Measurements from ENCODE around the gene ENTHD1. TPM values are rescaled to one million over a fixed set of nuclear protein-coding genes. Genes with fewer than 3 reads are reported as not detected.

The ENTHD1 gene
- total and polyA plus RNA-seq, 2 donors (not counting 3 experiments of a cell fraction or from before 2014, with no cell fraction given) = not detected

DNA sequence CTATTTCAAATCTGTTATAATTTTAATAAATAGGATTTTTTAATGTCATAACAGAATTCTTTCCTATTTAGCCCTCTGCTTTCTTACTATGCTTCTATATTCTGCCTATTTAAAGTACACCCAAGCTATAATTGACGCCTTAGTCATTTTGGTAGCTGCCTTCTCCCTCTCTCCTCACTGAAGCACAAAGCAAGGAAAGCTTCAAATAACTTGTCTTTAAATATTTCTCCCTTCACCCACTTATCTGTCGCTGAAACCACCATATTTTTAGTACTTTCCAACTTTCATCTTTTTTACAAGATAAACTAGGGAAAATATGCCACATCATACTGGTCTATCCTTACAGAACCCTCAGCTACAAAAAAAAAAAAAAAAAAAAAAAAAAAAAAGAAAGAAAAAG, 127.9 kb downstream of the ENTHD1 start:
- H3K27ac ChIP-seq (ENCODE audit: insufficient read depth, low read depth, low read length) = no peak overlapping the region
- H2AFZ ChIP-seq (ENCODE audit: low read depth, low read length) = no peak overlapping the region
- peaks cover 17 to 20% of the 10 kb centered on the region in 2 experiments for H3K27me3 ChIP-seq (ENCODE audit: control insufficient read depth in 2 of 2, insufficient read depth in 2 of 2, low read length in 2 of 2)
- dilution Hi-C loops (cut with MboI; ENCODE audit: extremely low pct_ligation_motif_present, low sequenced_read_pairs) = no loop called here
- intact Hi-C loops (cut with micrococcal nuclease) = no loop called here
- no peak for DNase-seq (ENCODE audit: low read depth, low spot score)
- H3K79me2 ChIP-seq (ENCODE audit: control insufficient read depth, insufficient read depth, low read length) = no peaks in the 10 kb centered on the region
- H3K4me2 ChIP-seq (ENCODE audit: insufficient read depth, low read length) = no peak overlapping the region
- H3K9me1 ChIP-seq (replicated peaks; ENCODE audit: control insufficient read depth, extremely low read depth, insufficient read depth, low read length) = no peaks in the 10 kb centered on the region
- no TSS peak for BruUV-seq (replicated peaks)
- no peaks in the 10 kb centered on the region for H3K9me3 ChIP-seq (replicated peaks; ENCODE audit: control insufficient read depth, insufficient read depth, low read length)
- no peak for FAIRE-seq
- H3K9ac ChIP-seq (replicated peaks; ENCODE audit: extremely low read depth, insufficient read depth, low read length) = no peak overlapping the region
- H3K36me3 ChIP-seq (ENCODE audit: control insufficient read depth in 2 of 2, extremely low read depth in 1 of 2, insufficient read depth in 2 of 2, low read length in 2 of 2) = no peaks in the 10 kb centered on the region
- H3K4me1 ChIP-seq (ENCODE audit: control insufficient read depth, extremely low read depth, insufficient read depth, low read length) = no peaks in the 10 kb centered on the region
- H3K4me3 ChIP-seq (replicated peaks in 1 of 3; ENCODE audit: insufficient read depth in 1 of 3, low read depth in 1 of 3, low read length in 3 of 3) = no peak overlapping the region
- POLR2A ChIA-PET = no interaction called here
- H4K20me1 ChIP-seq (replicated peaks; ENCODE audit: control insufficient read depth, extremely low read depth, insufficient read depth, low read length) = no peaks in the 10 kb centered on the region
- TF ChIP-seq JUN (IDR thresholded peaks at IDR 0.05; ENCODE audit: borderline replicate concordance, insufficient read depth, insufficient read length, low read depth) = no peak
- CTCF ChIA-PET = interaction anchor here (1.2 to 1.9 kb wide), 2 partner anchors 11 to 26 kb away, joined by 3 to 7 read pairs; no protein-coding TSS in a partner anchor

DNA sequence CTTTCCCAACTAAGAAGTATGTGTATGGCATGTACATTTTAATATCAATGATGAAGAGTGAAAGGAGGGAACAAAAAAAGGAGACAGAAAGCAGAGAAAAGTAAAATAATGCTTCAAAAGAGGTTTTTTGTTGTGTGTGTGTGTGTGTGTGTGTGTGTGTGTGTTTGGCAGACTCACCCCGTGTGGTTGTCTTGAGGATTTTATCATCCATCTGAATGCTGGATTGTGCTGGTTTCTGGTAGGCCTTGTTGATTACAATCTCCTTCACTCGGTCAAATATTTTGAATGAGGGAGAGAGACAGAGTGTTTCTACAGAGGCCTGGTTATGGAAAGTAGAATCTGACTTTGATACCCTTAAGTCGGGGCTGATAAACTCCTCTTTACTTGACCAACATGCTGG, 128.5 kb downstream of the ENTHD1 start:
- FAIRE-seq = no peak

More for the DNA sequence above, 128.5 kb downstream of the ENTHD1 start:
- no peak for DNase-seq (ENCODE audit: low read depth, low spot score)
- H3K9ac ChIP-seq (replicated peaks; ENCODE audit: extremely low read depth, insufficient read depth, low read length) = no peak overlapping the region
- no peaks in the 10 kb centered on the region for H3K79me2 ChIP-seq (ENCODE audit: control insufficient read depth, insufficient read depth, low read length)
- no peaks in the 10 kb centered on the region for H3K4me1 ChIP-seq (ENCODE audit: control insufficient read depth, extremely low read depth, insufficient read depth, low read length)
- H4K20me1 ChIP-seq (replicated peaks; ENCODE audit: control insufficient read depth, extremely low read depth, insufficient read depth, low read length) = no peaks in the 10 kb centered on the region
- TF ChIP-seq EZH2 (IDR thresholded peaks at IDR 0.05; ENCODE audit: borderline replicate concordance, low read depth, low read length, severe bottlenecking) (no peak), MYC (IDR thresholded peaks at IDR 0.05; ENCODE audit: low read depth, low read length) (no peak), POLR2A (IDR thresholded peaks at IDR 0.05; ENCODE audit: low read depth, low read length) (no peak), JUN (IDR thresholded peaks at IDR 0.05; ENCODE audit: borderline replicate concordance, insufficient read depth, insufficient read length, low read depth) (no peak), POLR2AphosphoS5 (IDR thresholded peaks at IDR 0.05; ENCODE audit: insufficient read depth, low read depth, low read length) (no peak), FOS (IDR thresholded peaks at IDR 0.05; ENCODE audit: borderline replicate concordance, insufficient read depth, low read length) (no peak), GATA2 (IDR thresholded peaks at IDR 0.05; ENCODE audit: insufficient read depth, insufficient read length, low read depth, low read length) (no peak)
- TF ChIP-seq, protein P1, sequence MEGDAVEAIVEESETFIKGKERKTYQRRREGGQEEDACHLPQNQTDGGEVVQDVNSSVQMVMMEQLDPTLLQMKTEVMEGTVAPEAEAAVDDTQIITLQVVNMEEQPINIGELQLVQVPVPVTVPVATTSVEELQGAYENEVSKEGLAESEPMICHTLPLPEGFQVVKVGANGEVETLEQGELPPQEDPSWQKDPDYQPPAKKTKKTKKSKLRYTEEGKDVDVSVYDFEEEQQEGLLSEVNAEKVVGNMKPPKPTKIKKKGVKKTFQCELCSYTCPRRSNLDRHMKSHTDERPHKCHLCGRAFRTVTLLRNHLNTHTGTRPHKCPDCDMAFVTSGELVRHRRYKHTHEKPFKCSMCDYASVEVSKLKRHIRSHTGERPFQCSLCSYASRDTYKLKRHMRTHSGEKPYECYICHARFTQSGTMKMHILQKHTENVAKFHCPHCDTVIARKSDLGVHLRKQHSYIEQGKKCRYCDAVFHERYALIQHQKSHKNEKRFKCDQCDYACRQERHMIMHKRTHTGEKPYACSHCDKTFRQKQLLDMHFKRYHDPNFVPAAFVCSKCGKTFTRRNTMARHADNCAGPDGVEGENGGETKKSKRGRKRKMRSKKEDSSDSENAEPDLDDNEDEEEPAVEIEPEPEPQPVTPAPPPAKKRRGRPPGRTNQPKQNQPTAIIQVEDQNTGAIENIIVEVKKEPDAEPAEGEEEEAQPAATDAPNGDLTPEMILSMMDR (IDR thresholded peaks at IDR 0.05; ENCODE audit: extremely low read depth in 1 of 2, insufficient read depth in 1 of 2, low read depth in 1 of 2, low read length in 2 of 2) = no peak
- TF ChIP-seq, protein P2, sequence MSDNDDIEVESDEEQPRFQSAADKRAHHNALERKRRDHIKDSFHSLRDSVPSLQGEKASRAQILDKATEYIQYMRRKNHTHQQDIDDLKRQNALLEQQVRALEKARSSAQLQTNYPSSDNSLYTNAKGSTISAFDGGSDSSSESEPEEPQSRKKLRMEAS (IDR thresholded peaks at IDR 0.05; ENCODE audit: insufficient read depth, insufficient read length) = no peak
- no peak overlapping the region for H3K4me3 ChIP-seq (replicated peaks in 1 of 3; ENCODE audit: insufficient read depth in 1 of 3, low read depth in 1 of 3, low read length in 3 of 3)
- intact Hi-C loops (cut with micrococcal nuclease) (no loop called here), dilution Hi-C loops (cut with MboI; ENCODE audit: extremely low pct_ligation_motif_present, low sequenced_read_pairs) (no loop called here)
- H3K27me3 ChIP-seq (ENCODE audit: control insufficient read depth in 2 of 2, insufficient read depth in 2 of 2, low read length in 2 of 2) = peaks cover 17 to 22% of the 10 kb centered on the region in 2 experiments
- H3K27ac ChIP-seq (ENCODE audit: insufficient read depth, low read depth, low read length) = no peak overlapping the region
- no peaks in the 10 kb centered on the region for H3K9me1 ChIP-seq (replicated peaks; ENCODE audit: control insufficient read depth, extremely low read depth, insufficient read depth, low read length)
- no peak overlapping the region for H3K4me2 ChIP-seq (ENCODE audit: insufficient read depth, low read length)
- ChIA-PET POLR2A (no interaction called here), CTCF (interaction anchor here (1.9 kb wide), 1 partner anchor 12 kb away, joined by 7 read pairs; no protein-coding TSS in a partner anchor)
- BruUV-seq (replicated peaks) = no TSS peak
- H2AFZ ChIP-seq (ENCODE audit: low read depth, low read length) = no peak overlapping the region
- H3K36me3 ChIP-seq (ENCODE audit: control insufficient read depth in 2 of 2, extremely low read depth in 1 of 2, insufficient read depth in 2 of 2, low read length in 2 of 2) = no peaks in the 10 kb centered on the region
- no peaks in the 10 kb centered on the region for H3K9me3 ChIP-seq (replicated peaks; ENCODE audit: control insufficient read depth, insufficient read depth, low read length)
